GM06990 (cell line): Measurements from ENCODE around the gene KRTAP5-10.
A peak's percentile ranks its signal among the peaks of the same experiment; 100 is the strongest.

Source experiments
- DNase-seq: peaks from one replicate; pipeline ENCODE4 v3.0.0-alpha.2; 2011; ENCODE audit not compliant: insufficient read length; ENCODE audit errors: extremely low read depth
- H3K27me3 ChIP-seq: replicated peaks from 2 replicates; pipeline ENCODE4 v1.6.0; 2011; ENCODE audit warnings: low read length; ENCODE audit not compliant: control insufficient read depth, insufficient read depth
- H3K36me3 ChIP-seq: 2 replicates; pipeline ENCODE4 v1.5.1; 2011; ENCODE audit warnings: low read length; ENCODE audit not compliant: control insufficient read depth, insufficient read depth
- H3K4me3 ChIP-seq: replicated peaks from 2 replicates; pipeline ENCODE4 v1.5.1; 2011; ENCODE audit warnings: low read depth, mild to moderate bottlenecking, control low read depth, low read length
- TF ChIP-seq, protein P1 (sequence below): IDR thresholded peaks from 2 replicates; pipeline ENCODE4 v1.5.1; 2011; ENCODE audit warnings: low read length, control low read depth, mild to moderate bottlenecking, inconsistent platforms; ENCODE audit not compliant: insufficient read depth, poor library complexity, severe bottlenecking

KRTAP5-10 gene

DNA sequence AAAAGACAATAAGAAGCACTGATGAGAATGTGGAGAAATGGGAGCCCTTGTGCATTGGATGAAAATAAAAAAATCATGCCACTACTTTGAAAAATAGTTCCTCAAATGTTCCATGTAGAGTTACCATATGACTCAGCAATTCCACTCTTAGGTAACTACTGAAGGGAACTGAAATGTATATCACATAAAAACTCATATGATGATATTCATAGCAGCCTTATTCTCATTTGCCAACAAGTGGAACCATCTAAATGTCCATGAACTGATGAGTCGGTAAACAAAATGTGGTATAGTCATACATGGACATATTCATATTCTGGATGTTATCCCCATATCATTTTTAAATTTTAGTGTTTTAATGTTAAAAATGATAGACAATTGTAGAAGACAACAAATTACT is 13.7 kb upstream of the KRTAP5-10 start:
- TF ChIP-seq, protein P1, sequence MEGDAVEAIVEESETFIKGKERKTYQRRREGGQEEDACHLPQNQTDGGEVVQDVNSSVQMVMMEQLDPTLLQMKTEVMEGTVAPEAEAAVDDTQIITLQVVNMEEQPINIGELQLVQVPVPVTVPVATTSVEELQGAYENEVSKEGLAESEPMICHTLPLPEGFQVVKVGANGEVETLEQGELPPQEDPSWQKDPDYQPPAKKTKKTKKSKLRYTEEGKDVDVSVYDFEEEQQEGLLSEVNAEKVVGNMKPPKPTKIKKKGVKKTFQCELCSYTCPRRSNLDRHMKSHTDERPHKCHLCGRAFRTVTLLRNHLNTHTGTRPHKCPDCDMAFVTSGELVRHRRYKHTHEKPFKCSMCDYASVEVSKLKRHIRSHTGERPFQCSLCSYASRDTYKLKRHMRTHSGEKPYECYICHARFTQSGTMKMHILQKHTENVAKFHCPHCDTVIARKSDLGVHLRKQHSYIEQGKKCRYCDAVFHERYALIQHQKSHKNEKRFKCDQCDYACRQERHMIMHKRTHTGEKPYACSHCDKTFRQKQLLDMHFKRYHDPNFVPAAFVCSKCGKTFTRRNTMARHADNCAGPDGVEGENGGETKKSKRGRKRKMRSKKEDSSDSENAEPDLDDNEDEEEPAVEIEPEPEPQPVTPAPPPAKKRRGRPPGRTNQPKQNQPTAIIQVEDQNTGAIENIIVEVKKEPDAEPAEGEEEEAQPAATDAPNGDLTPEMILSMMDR, result no peak
- peaks cover 1% of the 10 kb centered on the region; the same call in 1 of the 2 replicates for H3K27me3 ChIP-seq
- no peaks in the 10 kb centered on the region for H3K36me3 ChIP-seq
- DNase-seq, result peak; percentile 53
- H3K4me3 ChIP-seq, result no peak overlapping the region

DNA sequence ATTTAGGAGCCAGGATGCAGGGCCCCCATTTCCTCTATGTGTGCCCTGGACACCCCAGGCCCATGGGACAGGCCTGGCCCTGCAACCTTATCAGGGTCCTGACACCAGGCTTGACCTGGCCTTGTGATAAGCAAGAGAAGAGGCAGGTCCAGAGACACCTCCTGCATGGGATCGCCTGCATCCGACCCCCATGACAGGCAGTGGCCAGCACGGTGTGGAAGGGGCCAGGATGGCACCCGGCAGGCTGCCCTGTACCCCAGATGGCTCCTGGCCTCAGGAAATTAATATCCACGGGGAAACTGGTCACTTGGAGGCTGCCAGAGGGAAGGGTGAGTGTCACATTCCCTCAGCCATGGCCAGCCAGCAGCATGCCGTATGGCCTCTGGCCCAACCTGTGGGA is 10.4 kb upstream of the KRTAP5-10 start:
- TF ChIP-seq, protein P1, result no peak
- no peak for DNase-seq

DNA sequence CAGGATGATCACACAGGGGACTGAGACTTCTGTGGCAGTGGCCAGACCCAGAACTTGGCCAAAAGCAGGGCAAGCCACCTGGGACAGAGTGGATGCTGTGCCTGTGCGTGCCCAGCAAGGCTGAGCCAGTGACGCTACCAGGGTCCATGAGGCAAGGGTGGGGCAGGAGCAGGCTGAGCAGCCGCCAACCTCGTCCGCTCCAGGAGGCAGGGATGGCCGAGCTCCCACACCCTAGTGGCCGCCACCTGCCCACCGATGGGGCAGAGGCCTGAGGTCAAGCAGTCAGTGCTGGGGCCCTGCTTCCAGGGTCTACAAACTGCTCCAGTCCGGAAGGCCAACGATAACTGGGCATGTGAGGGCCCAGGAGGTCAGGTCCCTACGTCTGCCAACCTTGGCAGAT is 9.9 kb upstream of the KRTAP5-10 start:
- H3K36me3 ChIP-seq, result no peaks in the 10 kb centered on the region
- DNase-seq, result no peak
- no peak overlapping the region for H3K4me3 ChIP-seq
- no peaks in the 10 kb centered on the region for H3K27me3 ChIP-seq
- TF ChIP-seq, protein P1, result no peak

More for the DNA sequence above, 10.4 kb upstream of the KRTAP5-10 start:
- no peak overlapping the region for H3K4me3 ChIP-seq
- H3K27me3 ChIP-seq, result no peaks in the 10 kb centered on the region
- H3K36me3 ChIP-seq, result no peaks in the 10 kb centered on the region

DNA sequence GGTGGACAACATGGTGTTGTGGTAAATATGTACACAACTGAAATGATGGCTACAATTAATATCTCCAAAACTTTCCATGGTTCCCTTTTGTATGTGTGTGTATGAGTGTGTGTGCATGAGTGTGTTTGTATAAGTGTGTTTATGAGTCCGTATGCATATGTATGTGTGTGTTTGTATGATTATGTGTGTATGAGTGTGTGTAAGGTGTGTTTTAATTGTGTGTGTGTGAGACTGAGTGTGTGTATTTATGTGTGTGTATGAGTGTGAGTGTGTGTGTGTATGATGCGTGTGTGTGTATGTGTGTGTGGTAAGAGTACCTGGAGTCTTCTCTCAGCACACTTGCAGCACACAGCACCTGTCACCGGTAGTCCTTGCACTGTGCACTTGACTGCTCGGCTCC is 9.3 kb upstream of the KRTAP5-10 start:
- H3K27me3 ChIP-seq, result no peaks in the 10 kb centered on the region
- H3K4me3 ChIP-seq, result no peak overlapping the region
- DNase-seq, result no peak
- TF ChIP-seq, protein P1, result no peak
- H3K36me3 ChIP-seq, result no peaks in the 10 kb centered on the region

DNA sequence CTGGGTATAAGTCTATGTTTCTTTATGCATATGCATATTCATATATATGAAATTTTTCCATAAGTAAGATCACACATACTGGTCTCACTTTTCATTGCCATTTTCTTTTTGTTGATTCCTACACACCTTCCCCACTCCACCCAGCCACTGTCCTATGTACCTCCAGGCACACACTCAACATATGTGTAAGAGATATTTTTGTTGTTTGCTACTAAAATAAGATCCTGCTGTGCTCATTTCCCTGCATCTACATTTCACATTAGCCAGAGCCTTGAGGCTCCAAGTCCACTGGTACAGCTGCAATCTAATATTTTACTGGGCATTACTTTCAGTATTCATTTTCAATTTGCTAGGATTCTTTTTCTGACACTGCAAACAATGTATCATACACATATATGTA is 8.1 kb upstream of the KRTAP5-10 start:
- DNase-seq, result no peak
- TF ChIP-seq, protein P1, result no peak
- Histone ChIP-seq H3K27me3 (no peaks in the 10 kb centered on the region), H3K4me3 (no peak overlapping the region), H3K36me3 (no peaks in the 10 kb centered on the region)

DNA sequence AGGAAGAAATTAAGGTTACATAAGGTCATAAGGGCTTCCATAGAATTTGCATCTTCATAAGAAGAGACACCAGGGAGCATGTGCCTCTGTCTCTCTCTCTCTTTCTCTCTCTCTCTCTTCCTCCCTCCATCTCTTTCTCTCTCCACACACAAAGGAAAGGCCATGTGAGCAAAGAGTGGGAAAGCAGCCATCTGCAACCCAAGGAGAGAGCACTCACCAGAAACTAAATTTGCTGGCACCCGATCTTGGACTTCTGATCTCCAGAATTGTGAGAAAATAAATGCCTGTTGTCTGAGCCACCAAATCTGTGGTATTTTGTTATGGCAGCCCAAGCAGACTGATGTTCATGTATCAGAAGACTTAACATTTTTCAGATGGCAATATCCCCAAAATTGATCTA is 6.4 kb upstream of the KRTAP5-10 start:
- TF ChIP-seq, protein P1, result no peak
- H3K4me3 ChIP-seq, result no peak overlapping the region
- no peak for DNase-seq
- no peaks in the 10 kb centered on the region for H3K36me3 ChIP-seq
- H3K27me3 ChIP-seq, result no peaks in the 10 kb centered on the region
